Hepatocyte (in vitro differentiated cells): Measurements from ENCODE around the gene TMOD1. TPM values are rescaled to one million over a fixed set of nuclear protein-coding genes. Genes with fewer than 3 reads are reported as not detected.

Experiments used
- DNase-seq: peaks from one replicate; pipeline ENCODE4 v3.0.0-alpha.2; 2016; ENCODE audit warnings: low spot score
- H2AFZ ChIP-seq: fragments of 200-600 bp; sonication (generic); 2 replicates; pipeline ENCODE4 v1.6.0; 2016; ENCODE audit warnings: antibody characterized with exemption, mild to moderate bottlenecking
- H3K27ac ChIP-seq: fragments of 200-600 bp; sonication (generic); 2 replicates; pipeline ENCODE4 v1.5.1; 2016; ENCODE audit warnings: mild to moderate bottlenecking
- H3K27me3 ChIP-seq: fragments of 200-600 bp; sonication (generic); 2 replicates; pipeline ENCODE4 v1.6.1; 2016
- H3K36me3 ChIP-seq: fragments of 200-600 bp; sonication (generic); replicated peaks from 2 replicates; pipeline ENCODE4 v1.5.1; 2016; ENCODE audit warnings: low read depth; ENCODE audit not compliant: insufficient read depth
- H3K4me1 ChIP-seq: fragments of 200-600 bp; sonication (generic); 2 replicates; pipeline ENCODE4 v1.5.1; 2016; ENCODE audit warnings: mild to moderate bottlenecking, moderate library complexity; ENCODE audit not compliant: insufficient read depth
- H3K4me2 ChIP-seq: fragments of 200-600 bp; sonication (generic); 2 replicates; pipeline ENCODE4 v1.6.0; 2016
- H3K4me3 ChIP-seq: fragments of 200-600 bp; sonication (generic); 2 replicates; pipeline ENCODE4 v1.5.1; 2016; ENCODE audit warnings: mild to moderate bottlenecking
- H3K79me2 ChIP-seq: fragments of 200-600 bp; sonication (generic); 2 replicates; pipeline ENCODE4 v1.6.0; 2017; ENCODE audit warnings: mild to moderate bottlenecking
- H3K9me2 ChIP-seq: fragments of 200-600 bp; sonication (generic); replicated peaks from 2 replicates; pipeline ENCODE4 v1.6.0; 2017; ENCODE audit warnings: mild to moderate bottlenecking; ENCODE audit not compliant: insufficient read depth
- H3K9me3 ChIP-seq: fragments of 200-600 bp; sonication (generic); 2 replicates; pipeline ENCODE4 v1.5.1; 2016; ENCODE audit warnings: low read depth, mild to moderate bottlenecking
- H4K20me1 ChIP-seq: fragments of 200-600 bp; sonication (generic); 2 replicates; pipeline ENCODE4 v1.6.0; 2016; ENCODE audit warnings: mild to moderate bottlenecking; ENCODE audit not compliant: insufficient read depth, poor library complexity, severe bottlenecking
- CTCF ChIP-seq: fragments of 200-600 bp; sonication (generic); IDR thresholded peaks from 2 replicates; pipeline ENCODE4 v1.5.1; 2016; ENCODE audit warnings: antibody characterized with exemption, mild to moderate bottlenecking; ENCODE audit not compliant: poor library complexity
- EZH2 ChIP-seq: fragments of 200-600 bp; sonication (generic); IDR thresholded peaks from 2 replicates; pipeline ENCODE4 v1.6.1; 2016; ENCODE audit warnings: antibody characterized with exemption, mild to moderate bottlenecking, borderline replicate concordance
- EZH2phosphoT487 ChIP-seq: fragments of 200-600 bp; sonication (generic); IDR thresholded peaks from one replicate; pipeline ENCODE4 v1.6.1; 2018; ENCODE audit warnings: antibody characterized with exemption, mild to moderate bottlenecking, low read depth, moderate library complexity; ENCODE audit not compliant: unreplicated experiment, severe bottlenecking
- WGBS: methylation state at CpG from one replicate; pipeline ENCODE4 v1.1.6; 2016; ENCODE audit warnings: low lambda C conversion rate; ENCODE audit errors: missing lambda C conversion rate; 5-methylcytosine and 5-hydroxymethylcytosine counted together
- polyA plus RNA-seq: library from polyadenylated mRNA; unstranded; fragments of >200 nt; fragmentation: Nextera tagmentation; extraction: Ambion mirVana; gene quantifications from 2 replicates; pipeline ENCODE4 v1.2.1, GENCODE V29; 2016
- total RNA-seq: library from RNA; depleted of rRNA; stranded (reverse); fragments of >200 nt; gene quantifications from 2 replicates; pipeline ENCODE4 v1.2.3, GENCODE V29; 2014

Gene TMOD1
- total and polyA plus RNA-seq, 2 experiments from 2014 or later: 0.47 to 3.5 TPM

GRCh38 chr9:97553141-97553540, 51.7 kb downstream of the TMOD1 start:
- H3K9me2 ChIP-seq: no peaks in the 10 kb centered on the region
- H3K4me1 ChIP-seq: peaks cover 2% of the 10 kb centered on the region
- WGBS: 92% methylated on average over 6 of the region's 6 CpGs
- no peak for TF ChIP-seq CTCF
- no peak for TF ChIP-seq EZH2phosphoT487
- TF ChIP-seq EZH2: no peak
- no peaks in the 10 kb centered on the region for H3K9me3 ChIP-seq
- no peak overlapping the region for H3K27ac ChIP-seq
- H2AFZ ChIP-seq: no peak overlapping the region
- H3K4me2 ChIP-seq: no peak overlapping the region
- no peak for DNase-seq
- H3K4me3 ChIP-seq: no peak overlapping the region
- H3K79me2 ChIP-seq: no peaks in the 10 kb centered on the region
- H3K27me3 ChIP-seq: no peaks in the 10 kb centered on the region
- H4K20me1 ChIP-seq: no peaks in the 10 kb centered on the region
- H3K36me3 ChIP-seq: no peaks in the 10 kb centered on the region

GRCh38 chr9:97553841-97554240, 52.4 kb downstream of the TMOD1 start:
- Histone ChIP-seq H3K27ac (no peak overlapping the region), H4K20me1 (no peaks in the 10 kb centered on the region), H3K79me2 (no peaks in the 10 kb centered on the region), H3K4me2 (no peak overlapping the region), H3K9me3 (no peaks in the 10 kb centered on the region), H3K9me2 (no peaks in the 10 kb centered on the region), H3K36me3 (no peaks in the 10 kb centered on the region), H3K27me3 (no peaks in the 10 kb centered on the region), H2AFZ (no peak overlapping the region), H3K4me1 (peaks cover 3% of the 10 kb centered on the region), H3K4me3 (no peak overlapping the region)
- WGBS: 100% methylated on average over 5 of the region's 5 CpGs
- TF ChIP-seq CTCF: no peak
- DNase-seq: no peak

DNA sequence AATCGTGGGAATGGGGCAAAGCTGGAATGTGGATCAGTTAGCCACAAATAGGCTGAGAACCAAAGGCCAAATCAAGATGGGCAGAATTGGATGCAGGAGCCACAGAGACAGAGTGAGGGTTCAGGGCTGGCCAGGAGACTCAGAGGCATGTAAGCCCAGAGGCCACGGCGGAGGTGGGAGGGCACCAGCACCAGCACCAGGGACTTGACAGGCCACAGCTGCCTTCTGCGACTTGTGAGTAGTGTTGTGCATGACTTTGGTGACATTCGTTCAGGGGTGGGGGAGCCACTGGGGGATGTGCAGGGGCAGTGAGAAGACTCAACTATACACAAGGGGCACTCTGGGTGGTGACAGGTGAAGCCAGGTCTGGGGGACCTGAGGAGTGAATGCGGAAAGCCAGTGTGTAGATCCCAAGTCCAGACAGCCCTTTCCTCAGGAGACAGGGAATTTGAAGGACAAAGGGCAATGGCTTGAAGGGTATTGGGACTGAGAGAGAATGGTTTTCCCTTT, 53.2 kb downstream of the TMOD1 start:
- Histone ChIP-seq H4K20me1 (no peaks in the 10 kb centered on the region), H3K4me2 (no peak overlapping the region), H3K9me2 (no peaks in the 10 kb centered on the region), H3K27me3 (no peaks in the 10 kb centered on the region), H3K9me3 (no peaks in the 10 kb centered on the region), H3K79me2 (no peaks in the 10 kb centered on the region), H3K36me3 (no peaks in the 10 kb centered on the region), H2AFZ (no peak overlapping the region), H3K4me3 (no peak overlapping the region), H3K27ac (no peak overlapping the region), H3K4me1 (peaks cover 3% of the 10 kb centered on the region)
- WGBS: 91% methylated on average over 6 of the region's 6 CpGs
- no peak for DNase-seq
- TF ChIP-seq CTCF: no peak
- TF ChIP-seq EZH2: no peak
- no peak for TF ChIP-seq EZH2phosphoT487

GRCh38 chr9:97555164-97555563, 53.7 kb downstream of the TMOD1 start:
- H3K27ac ChIP-seq: no peak overlapping the region
- H3K79me2 ChIP-seq: no peaks in the 10 kb centered on the region
- H2AFZ ChIP-seq: no peak overlapping the region
- H3K27me3 ChIP-seq: no peaks in the 10 kb centered on the region
- no peak for DNase-seq
- H3K9me3 ChIP-seq: no peaks in the 10 kb centered on the region
- H3K4me1 ChIP-seq: peaks cover 3% of the 10 kb centered on the region
- no peaks in the 10 kb centered on the region for H3K36me3 ChIP-seq
- no peak overlapping the region for H3K4me2 ChIP-seq
- no peaks in the 10 kb centered on the region for H4K20me1 ChIP-seq
- WGBS: 78% methylated on average over 15 of the region's 15 CpGs
- H3K4me3 ChIP-seq: no peak overlapping the region
- no peaks in the 10 kb centered on the region for H3K9me2 ChIP-seq
- TF ChIP-seq EZH2phosphoT487 (no peak), EZH2 (no peak), CTCF (no peak)
